ENCODE data around the gene BICC1. TPM values are rescaled to one million over a fixed set of nuclear protein-coding genes. Genes with fewer than 3 reads are reported as not detected.
"Not testable (repeated sequence)": the region's sequence is repeated elsewhere in the genome, so short reads cannot be mapped to it uniquely, and the experiment has no call there.

BICC1 gene
- total and polyA plus RNA-seq, 2 experiments from 2014 or later, result 5.8 to 20.4 TPM

- Histone ChIP-seq H3K27ac (no peak overlapping the region), H4K20me1 (ENCODE audit: insufficient read depth, poor library complexity, severe bottlenecking) (no peaks in the 10 kb centered on the region), H3K9me3 (ENCODE audit: low read depth) (no peaks in the 10 kb centered on the region), H3K9me2 (replicated peaks; ENCODE audit: insufficient read depth) (no peaks in the 10 kb centered on the region), H3K27me3 (no peaks in the 10 kb centered on the region), H3K4me2 (no peak overlapping the region), H3K36me3 (replicated peaks; ENCODE audit: insufficient read depth, low read depth) (no peaks in the 10 kb centered on the region), H3K4me3 (no peak overlapping the region), H3K4me1 (ENCODE audit: insufficient read depth) (peaks cover 9% of the 10 kb centered on the region), H2AFZ (no peak overlapping the region), H3K79me2 (no peaks in the 10 kb centered on the region)
- 66% methylated on average over 2 of the region's 2 CpGs for WGBS (ENCODE audit: low lambda C conversion rate, missing lambda C conversion rate)
- TF ChIP-seq EZH2 (IDR thresholded peaks at IDR 0.05; ENCODE audit: borderline replicate concordance) (no peak), EZH2phosphoT487 (IDR thresholded peaks at IDR 0.05; ENCODE audit: low read depth, severe bottlenecking, unreplicated experiment) (no peak)
- TF ChIP-seq, protein P1, sequence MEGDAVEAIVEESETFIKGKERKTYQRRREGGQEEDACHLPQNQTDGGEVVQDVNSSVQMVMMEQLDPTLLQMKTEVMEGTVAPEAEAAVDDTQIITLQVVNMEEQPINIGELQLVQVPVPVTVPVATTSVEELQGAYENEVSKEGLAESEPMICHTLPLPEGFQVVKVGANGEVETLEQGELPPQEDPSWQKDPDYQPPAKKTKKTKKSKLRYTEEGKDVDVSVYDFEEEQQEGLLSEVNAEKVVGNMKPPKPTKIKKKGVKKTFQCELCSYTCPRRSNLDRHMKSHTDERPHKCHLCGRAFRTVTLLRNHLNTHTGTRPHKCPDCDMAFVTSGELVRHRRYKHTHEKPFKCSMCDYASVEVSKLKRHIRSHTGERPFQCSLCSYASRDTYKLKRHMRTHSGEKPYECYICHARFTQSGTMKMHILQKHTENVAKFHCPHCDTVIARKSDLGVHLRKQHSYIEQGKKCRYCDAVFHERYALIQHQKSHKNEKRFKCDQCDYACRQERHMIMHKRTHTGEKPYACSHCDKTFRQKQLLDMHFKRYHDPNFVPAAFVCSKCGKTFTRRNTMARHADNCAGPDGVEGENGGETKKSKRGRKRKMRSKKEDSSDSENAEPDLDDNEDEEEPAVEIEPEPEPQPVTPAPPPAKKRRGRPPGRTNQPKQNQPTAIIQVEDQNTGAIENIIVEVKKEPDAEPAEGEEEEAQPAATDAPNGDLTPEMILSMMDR (IDR thresholded peaks at IDR 0.05; ENCODE audit: poor library complexity), result no peak
- no peak for DNase-seq (ENCODE audit: low spot score)
These were observed 342.1 kb downstream of the BICC1 start for GRCh38 chr10:58854811-58855210.

- H3K27ac ChIP-seq, result no peak overlapping the region
- H3K4me1 ChIP-seq (ENCODE audit: insufficient read depth), result peaks cover 9% of the 10 kb centered on the region
- H3K9me2 ChIP-seq (replicated peaks; ENCODE audit: insufficient read depth), result no peaks in the 10 kb centered on the region
- H3K9me3 ChIP-seq (ENCODE audit: low read depth), result no peaks in the 10 kb centered on the region
- H3K4me2 ChIP-seq, result no peak overlapping the region
- H3K79me2 ChIP-seq, result no peaks in the 10 kb centered on the region
- no peaks in the 10 kb centered on the region for H4K20me1 ChIP-seq (ENCODE audit: insufficient read depth, poor library complexity, severe bottlenecking)
- H3K27me3 ChIP-seq, result no peaks in the 10 kb centered on the region
- 87% methylated on average over 9 of the region's 9 CpGs for WGBS (ENCODE audit: low lambda C conversion rate, missing lambda C conversion rate)
- H2AFZ ChIP-seq, result no peak overlapping the region
- H3K36me3 ChIP-seq (replicated peaks; ENCODE audit: insufficient read depth, low read depth), result no peaks in the 10 kb centered on the region
- no peak overlapping the region for H3K4me3 ChIP-seq
- TF ChIP-seq, protein P1 (IDR thresholded peaks at IDR 0.05; ENCODE audit: poor library complexity), result no peak
- TF ChIP-seq EZH2 (IDR thresholded peaks at IDR 0.05; ENCODE audit: borderline replicate concordance) (no peak), EZH2phosphoT487 (IDR thresholded peaks at IDR 0.05; ENCODE audit: low read depth, severe bottlenecking, unreplicated experiment) (no peak)
- DNase-seq (ENCODE audit: low spot score), result peak; percentile 58
These were observed 344.0 kb downstream of the BICC1 start for GRCh38 chr10:58856508-58857240.

- H3K27ac ChIP-seq, result no peak overlapping the region
These were observed 344.7 kb downstream of the BICC1 start for GRCh38 chr10:58857251-58857805.

DNA sequence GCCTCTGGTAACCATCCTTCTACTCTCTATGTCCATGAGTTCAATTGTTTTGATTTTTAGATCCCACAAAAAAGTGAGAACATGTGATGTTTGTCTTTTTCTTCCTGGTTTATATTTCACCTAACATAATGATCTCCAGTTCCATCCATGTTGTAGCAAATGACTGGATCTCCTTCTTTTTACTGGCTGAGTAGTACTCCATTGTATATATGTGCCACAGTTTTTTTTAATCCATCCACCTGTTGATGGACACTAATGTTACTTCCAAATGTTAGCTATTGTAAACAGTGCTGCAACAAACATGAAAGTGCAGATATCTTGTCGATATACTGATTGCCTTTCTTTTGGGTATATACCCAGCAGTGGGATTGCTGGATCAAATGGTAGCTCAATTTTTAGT lies 345.5 kb downstream of the BICC1 start:
- not testable (repeated sequence) for H3K4me2 ChIP-seq; H3K4me1 ChIP-seq (ENCODE audit: insufficient read depth); DNase-seq (ENCODE audit: low spot score); H3K27ac ChIP-seq; H3K9me3 ChIP-seq (ENCODE audit: low read depth); H2AFZ ChIP-seq; H3K9me2 ChIP-seq (replicated peaks; ENCODE audit: insufficient read depth); H3K27me3 ChIP-seq; H3K79me2 ChIP-seq; H3K36me3 ChIP-seq (replicated peaks; ENCODE audit: insufficient read depth, low read depth); H3K4me3 ChIP-seq; H4K20me1 ChIP-seq (ENCODE audit: insufficient read depth, poor library complexity, severe bottlenecking)
- WGBS (ENCODE audit: low lambda C conversion rate, missing lambda C conversion rate), result 86% methylated on average over 1 of the region's 1 CpG

More at GRCh38 chr10:58857251-58857805, 344.7 kb downstream of the BICC1 start:
- H3K4me1 ChIP-seq (ENCODE audit: insufficient read depth), result peaks cover 9% of the 10 kb centered on the region
- no peaks in the 10 kb centered on the region for H3K36me3 ChIP-seq (replicated peaks; ENCODE audit: insufficient read depth, low read depth)
- H3K4me2 ChIP-seq, result no peak overlapping the region
- H3K4me3 ChIP-seq, result no peak overlapping the region
- no peaks in the 10 kb centered on the region for H3K79me2 ChIP-seq
- no peak for DNase-seq (ENCODE audit: low spot score)
- H3K9me3 ChIP-seq (ENCODE audit: low read depth), result no peaks in the 10 kb centered on the region
- H3K27me3 ChIP-seq, result no peaks in the 10 kb centered on the region
- no peaks in the 10 kb centered on the region for H3K9me2 ChIP-seq (replicated peaks; ENCODE audit: insufficient read depth)
- no peaks in the 10 kb centered on the region for H4K20me1 ChIP-seq (ENCODE audit: insufficient read depth, poor library complexity, severe bottlenecking)
- no peak overlapping the region for H2AFZ ChIP-seq
- no peak for TF ChIP-seq EZH2phosphoT487 (IDR thresholded peaks at IDR 0.05; ENCODE audit: low read depth, severe bottlenecking, unreplicated experiment)
- WGBS (ENCODE audit: low lambda C conversion rate, missing lambda C conversion rate), result 86% methylated on average over 3 of the region's 3 CpGs
